SK-N-SH (cell line): Measurements from ENCODE around the gene ZMIZ1. TPM values are rescaled to one million over a fixed set of nuclear protein-coding genes. Genes with fewer than 3 reads are reported as not detected.
A peak's percentile ranks its signal among the peaks of the same experiment; 100 is the strongest.

Experiments used
- CTCF ChIA-PET: fragments of 300-600, 350-600 bp; formaldehyde crosslinking; extraction: SDS; loops from one replicate; lab custom pipeline; 2021; lab: Yijun Ruan, JAX
- POLR2A ChIA-PET: fragments of 350-600 bp; sonication (Branson Sonifier 250); formaldehyde crosslinking; extraction: SDS; loops from one replicate; lab custom pipeline; 2020; ENCODE audit warnings: antibody characterized with exemption, inconsistent platforms; lab: Yijun Ruan, JAX
- DNase-seq: peaks from one replicate; pipeline ENCODE4 v3.0.0; 2012
- H2AFZ ChIP-seq: fragments of 200-600 bp; sonication (generic); 2 replicates; pipeline ENCODE4 v1.8.1; 2016; ENCODE audit warnings: antibody characterized with exemption, mild to moderate bottlenecking, low read depth
- H3F3A ChIP-seq: fragments of 200-600 bp; sonication (generic); replicated peaks from 2 replicates; pipeline ENCODE3; 2016; ENCODE audit warnings: antibody characterized with exemption, mild to moderate bottlenecking; ENCODE audit not compliant: insufficient read depth
- H3K27ac ChIP-seq, 2 experiments: fragments of 200-500 bp in 1 of 2; fragments of 200-600 bp in 1 of 2; sonication (Bioruptor generic) in 1 of 2; sonication (generic), shearing (Covaris generic) in 1 of 2; 2 replicates each; pipeline versions ENCODE4 v1.5.1 to v1.6.1; 2014 to 2016; ENCODE audit warnings: low read depth in 2 of 2, inconsistent platforms in 1 of 2, low read length in 1 of 2, mild to moderate bottlenecking in 1 of 2, mixed read lengths in 1 of 2
- H3K27me3 ChIP-seq: fragments of 200-600 bp; sonication (generic), shearing (Covaris generic); 2 replicates; pipeline ENCODE4 v1.6.1; 2016; ENCODE audit warnings: mixed run types; ENCODE audit not compliant: insufficient read depth
- H3K36me3 ChIP-seq, 2 experiments: fragments of 200-500 bp in 1 of 2; fragments of 200-600 bp in 1 of 2; sonication (Bioruptor generic) in 1 of 2; sonication (generic) in 1 of 2; replicated peaks in 1 of 2; 2 replicates each; pipeline versions ENCODE3 to v1.5.1; 2014 to 2016; ENCODE audit warnings: low read length in 1 of 2, mild to moderate bottlenecking in 1 of 2; ENCODE audit not compliant: insufficient read depth in 2 of 2, control insufficient read depth in 1 of 2
- H3K4me1 ChIP-seq, 2 experiments: fragments of 200-500 bp in 1 of 2; fragments of 200-600 bp in 1 of 2; sonication (Bioruptor generic) in 1 of 2; sonication (generic), shearing (Covaris generic) in 1 of 2; 2 replicates each; pipeline versions ENCODE4 v1.5.1 to v1.6.1; 2014 to 2016; ENCODE audit warnings: low read depth in 1 of 2, low read length in 1 of 2, mixed run types in 1 of 2; ENCODE audit not compliant: insufficient read depth in 2 of 2, control insufficient read depth in 1 of 2
- H3K4me2 ChIP-seq: fragments of 200-600 bp; sonication (generic), shearing (Covaris generic); 2 replicates; pipeline ENCODE4 v1.6.1; 2017; ENCODE audit warnings: mixed run types
- H3K4me3 ChIP-seq, 2 experiments: fragments of 200-500 bp in 1 of 2; fragments of 200-600 bp in 1 of 2; sonication (Bioruptor generic) in 1 of 2; sonication (generic), shearing (Covaris generic) in 1 of 2; 2 replicates each; pipeline versions ENCODE4 v1.5.1 to v1.8.1; 2014 to 2016; ENCODE audit warnings: low read depth in 2 of 2, inconsistent platforms in 1 of 2, low read length in 1 of 2, mild to moderate bottlenecking in 1 of 2, mixed read lengths in 1 of 2, moderate library complexity in 1 of 2
- H3K79me2 ChIP-seq: fragments of 200-600 bp; sonication (generic); 2 replicates; pipeline ENCODE4 v1.8.1; 2017; ENCODE audit warnings: mild to moderate bottlenecking; ENCODE audit not compliant: insufficient read depth
- H3K9ac ChIP-seq: fragments of 200-600 bp; sonication (generic); 2 replicates; pipeline ENCODE4 v1.6.1; 2017; ENCODE audit warnings: mixed run types
- H3K9me2 ChIP-seq: fragments of 200-600 bp; sonication (generic); 2 replicates; pipeline ENCODE4 v1.6.1; 2017; ENCODE audit warnings: mixed run types
- H3K9me3 ChIP-seq: fragments of 200-600 bp; sonication (generic); 2 replicates; pipeline ENCODE4 v1.6.1; 2017; ENCODE audit warnings: mixed run types, mild to moderate bottlenecking, moderate library complexity
- H4K20me1 ChIP-seq: fragments of 200-600 bp; sonication (generic); 2 replicates; pipeline ENCODE4 v1.6.1; 2017; ENCODE audit warnings: mild to moderate bottlenecking, mixed run types; ENCODE audit not compliant: insufficient read depth
- CHD2 ChIP-seq: fragments of 150-350 bp; IDR thresholded peaks from 2 replicates; pipeline ENCODE4 v1.6.1; 2018; ENCODE audit warnings: low read length; ENCODE audit not compliant: partially characterized antibody
- EP300 ChIP-seq, 2 experiments: IDR thresholded peaks; 2 replicates each; pipeline versions ENCODE4 v1.4.0 to v1.6.1; 2012; ENCODE audit warnings: borderline replicate concordance in 1 of 2, low read depth in 1 of 2, low read length in 1 of 2
- FOXM1 ChIP-seq: IDR thresholded peaks from 2 replicates; pipeline ENCODE4 v1.4.0; 2012; ENCODE audit warnings: low read depth, mild to moderate bottlenecking
- GABPA ChIP-seq: IDR thresholded peaks from 2 replicates; pipeline ENCODE4 v1.4.0; 2012; ENCODE audit warnings: low read depth, mild to moderate bottlenecking
- MEF2A ChIP-seq: IDR thresholded peaks from 2 replicates; pipeline ENCODE4 v1.4.0; 2012; ENCODE audit warnings: low read depth, borderline replicate concordance
- NRF1 ChIP-seq: IDR thresholded peaks from 2 replicates; pipeline ENCODE4 v1.6.1; 2012; ENCODE audit warnings: low read depth, mild to moderate bottlenecking, low read length
- POLR2AphosphoS5 ChIP-seq: IDR thresholded peaks from 2 replicates; pipeline ENCODE4 v1.6.1; 2012; ENCODE audit warnings: low read depth, low read length
- RCOR1 ChIP-seq: fragments of 150-350 bp; IDR thresholded peaks from 2 replicates; pipeline ENCODE4 v1.6.1; 2017; ENCODE audit warnings: antibody characterized with exemption, low read length
- RFX5 ChIP-seq: IDR thresholded peaks from 2 replicates; pipeline ENCODE4 v1.6.1; 2012; ENCODE audit warnings: mild to moderate bottlenecking, improper control_type of control experiment, low read length
- SMC3 ChIP-seq: IDR thresholded peaks from 2 replicates; pipeline ENCODE4 v1.6.1; 2012; ENCODE audit warnings: low read depth, low read length, improper control_type of control experiment
- TAF1 ChIP-seq: IDR thresholded peaks from 2 replicates; pipeline ENCODE4 v1.6.1; 2012; ENCODE audit warnings: low read depth, mild to moderate bottlenecking, low read length, moderate library complexity, borderline replicate concordance
- TEAD4 ChIP-seq: IDR thresholded peaks from 2 replicates; pipeline ENCODE4 v1.4.0; 2012; ENCODE audit warnings: mild to moderate bottlenecking, borderline replicate concordance; ENCODE audit not compliant: insufficient read depth
- USF1 ChIP-seq: IDR thresholded peaks from 2 replicates; pipeline ENCODE4 v1.4.0; 2012; ENCODE audit warnings: low read depth, borderline replicate concordance
- USF2 ChIP-seq: fragments of 150-350 bp; IDR thresholded peaks from 2 replicates; pipeline ENCODE4 v1.6.1; 2017; ENCODE audit warnings: antibody characterized with exemption, low read length, low read depth, borderline replicate concordance
- ZBTB33 ChIP-seq: IDR thresholded peaks from 2 replicates; pipeline ENCODE4 v1.4.0; 2012; ENCODE audit warnings: low read depth, borderline replicate concordance
- WGBS: methylation state at CpG from one replicate; pipeline ENCODE4 v1.1.6; 2017; ENCODE audit warnings: low lambda C conversion rate; 5-methylcytosine and 5-hydroxymethylcytosine counted together
- polyA plus RNA-seq, 3 experiments: library from polyadenylated mRNA; depleted of rRNA; stranded (reverse); fragments of >200 nt; gene quantifications; 2 replicates each; pipeline ENCODE4 v1.2.3, GENCODE V29; 2012

Gene ZMIZ1
- polyA plus RNA-seq, 1 of the 3 experiments (the other 2 are of a cell fraction) = 23.5 TPM

GRCh38 chr10:79161557-79161956 lies 92.8 kb downstream of the ZMIZ1 start:
- no peaks in the 10 kb centered on the region for H3K9me2 ChIP-seq
- no peak overlapping the region for H3K4me3 ChIP-seq
- peaks cover 82% of the 10 kb centered on the region for H3K79me2 ChIP-seq
- H3K9me3 ChIP-seq = no peaks in the 10 kb centered on the region
- DNase-seq = no peak
- peak overlapping the region; percentile 12 to 95; a peak in 3 of 4 replicates for H3K27ac ChIP-seq
- 76% methylated on average over 5 of the region's 5 CpGs for WGBS
- H3F3A ChIP-seq = peaks cover 38% of the 10 kb centered on the region
- no peak overlapping the region for H3K4me2 ChIP-seq
- no peak for TF ChIP-seq SMC3
- TF ChIP-seq TEAD4 = no peak
- no peak for TF ChIP-seq FOXM1
- TF ChIP-seq ZBTB33 = no peak
- no peak for TF ChIP-seq NRF1
- TF ChIP-seq EP300 (IDR thresholded peaks at IDR 0.05; ENCODE audit: borderline replicate concordance in 1 of 2, low read depth in 1 of 2, low read length in 1 of 2) = no peak
- TF ChIP-seq MEF2A = no peak
- TF ChIP-seq RFX5 = no peak
- TF ChIP-seq GABPA = no peak
- no peak for TF ChIP-seq POLR2AphosphoS5
- no peak for TF ChIP-seq TAF1
- no peak for TF ChIP-seq CHD2
- TF ChIP-seq RCOR1 = no peak
- TF ChIP-seq USF2 = no peak
- no peak for TF ChIP-seq USF1
- H2AFZ ChIP-seq = no peak overlapping the region
- CTCF ChIA-PET = interaction anchor here (1.2 kb wide), 1 partner anchor 34 kb away, joined by 7 read pairs; no protein-coding TSS in a partner anchor
- no peak overlapping the region for H3K9ac ChIP-seq
- H3K4me1 ChIP-seq = peaks cover 43 to 89% of the 10 kb centered on the region in 2 experiments
- no peaks in the 10 kb centered on the region for H3K27me3 ChIP-seq
- POLR2A ChIA-PET = no interaction called here
- peaks cover 7 to 21% of the 10 kb centered on the region in 2 experiments for H3K36me3 ChIP-seq
- H4K20me1 ChIP-seq = no peaks in the 10 kb centered on the region; the same call in 1 of the 2 replicates
